ENCODE data around the gene EVX1.

EVX1 gene

DNA sequence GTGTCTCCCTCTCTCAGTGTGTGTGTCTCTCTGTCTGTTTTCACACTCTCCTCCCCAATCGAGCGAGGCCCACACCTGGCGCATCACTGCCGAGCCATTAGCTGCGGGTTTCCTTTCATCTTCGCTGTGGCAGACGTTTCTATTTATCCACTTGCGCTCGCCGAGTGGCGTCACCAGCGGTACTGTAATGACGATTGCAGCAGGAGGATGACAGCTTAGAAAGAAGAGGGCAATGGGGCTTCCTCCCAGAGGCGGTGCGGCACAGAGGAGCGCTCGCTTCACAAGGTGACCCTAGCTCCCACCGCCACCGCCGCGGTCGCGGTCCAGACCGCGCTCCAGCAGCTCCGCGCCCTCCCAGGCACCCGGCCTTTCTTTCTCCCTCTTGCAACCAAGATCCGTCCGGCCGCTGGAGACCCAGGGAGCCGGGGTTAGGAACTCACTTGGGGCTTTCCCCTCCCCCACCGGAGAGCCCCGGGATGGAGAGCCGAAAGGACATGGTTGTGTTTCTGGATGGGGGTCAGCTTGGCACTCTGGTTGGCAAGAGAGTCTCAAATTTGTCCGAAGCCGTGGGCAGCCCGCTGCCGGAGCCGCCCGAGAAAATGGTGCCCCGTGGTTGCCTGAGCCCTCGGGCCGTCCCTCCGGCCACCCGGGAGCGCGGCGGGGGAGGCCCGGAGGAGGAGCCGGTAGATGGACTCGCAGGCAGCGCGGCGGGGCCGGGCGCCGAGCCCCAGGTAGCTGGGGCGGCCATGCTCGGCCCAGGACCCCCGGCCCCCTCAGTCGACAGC, at the start of gene EVX1:
EVX1 (plus strand) TSS at position 248 of the 785 bp plus-strand sequence; CDS start at position 477, 229 bp downstream.
- Histone ChIP-seq H3K4me1 (no peaks in the 10 kb centered on the region), H3K4me3 (ENCODE audit: low read depth, low read length) (no peak within 1 kb of the TSS), H3K9ac (no peak within 1 kb of the TSS), H3K9me3 (ENCODE audit: control insufficient read depth, low read length) (no peaks in the 10 kb centered on the region), H3K27ac (no peak within 1 kb of the TSS), H3K27me3 (ENCODE audit: control insufficient read depth, insufficient read depth, low read length) (peaks cover 46% of the 10 kb centered on the region), H3K4me2 (ENCODE audit: low read length) (no peak within 1 kb of the TSS), H3K36me3 (ENCODE audit: control insufficient read depth, insufficient read depth, low read length) (no peaks in the 10 kb centered on the region), H2AFZ (no peak within 1 kb of the TSS), H3K79me2 (no peaks in the 10 kb centered on the region)
- TF ChIP-seq CTCF (IDR thresholded peaks at IDR 0.05): no peak

DNA sequence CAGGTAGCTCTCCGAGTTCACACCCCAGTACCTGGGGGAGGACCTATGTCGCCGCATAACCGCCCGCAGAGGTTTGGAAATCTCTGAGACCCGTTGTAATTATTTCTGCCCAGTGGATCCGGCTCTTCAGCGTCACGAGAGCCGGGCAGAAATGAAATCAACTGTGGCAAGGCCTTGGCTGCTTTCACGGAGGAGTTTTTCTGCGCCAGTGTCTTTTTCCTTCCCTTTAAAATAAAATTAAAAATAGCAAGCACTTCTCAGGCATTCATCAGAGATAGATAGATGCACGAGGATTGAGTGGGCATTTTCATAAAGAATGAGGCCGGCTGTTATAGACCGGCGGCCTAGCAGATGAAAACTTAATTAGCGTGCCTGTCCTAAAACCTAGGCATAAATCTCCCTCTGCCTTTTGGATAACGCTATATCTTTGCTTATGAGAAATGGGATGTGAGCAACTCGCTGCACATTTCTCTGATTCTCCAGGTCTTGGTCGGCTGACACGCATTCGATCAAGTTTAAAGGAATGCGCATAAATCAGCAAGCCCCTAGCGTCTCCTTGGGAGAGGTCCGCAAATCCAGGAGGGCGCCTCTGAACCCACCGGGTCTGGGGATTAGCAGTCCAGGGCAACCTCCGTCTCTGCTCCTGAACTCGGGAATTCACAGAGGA, 49.1 kb upstream of the EVX1 start:
- Histone ChIP-seq H3K4me2 (ENCODE audit: low read length) (no peak overlapping the region), H2AFZ (no peak overlapping the region), H3K27me3 (ENCODE audit: control insufficient read depth, insufficient read depth, low read length) (peaks cover 21% of the 10 kb centered on the region), H3K4me3 (ENCODE audit: low read depth, low read length) (no peak overlapping the region), H3K27ac (no peak overlapping the region), H3K36me3 (ENCODE audit: control insufficient read depth, insufficient read depth, low read length) (no peaks in the 10 kb centered on the region), H3K9me3 (ENCODE audit: control insufficient read depth, low read length) (no peaks in the 10 kb centered on the region), H3K4me1 (no peaks in the 10 kb centered on the region), H3K9ac (no peak overlapping the region), H3K79me2 (no peaks in the 10 kb centered on the region)
- TF ChIP-seq CTCF (IDR thresholded peaks at IDR 0.05): no peak

DNA sequence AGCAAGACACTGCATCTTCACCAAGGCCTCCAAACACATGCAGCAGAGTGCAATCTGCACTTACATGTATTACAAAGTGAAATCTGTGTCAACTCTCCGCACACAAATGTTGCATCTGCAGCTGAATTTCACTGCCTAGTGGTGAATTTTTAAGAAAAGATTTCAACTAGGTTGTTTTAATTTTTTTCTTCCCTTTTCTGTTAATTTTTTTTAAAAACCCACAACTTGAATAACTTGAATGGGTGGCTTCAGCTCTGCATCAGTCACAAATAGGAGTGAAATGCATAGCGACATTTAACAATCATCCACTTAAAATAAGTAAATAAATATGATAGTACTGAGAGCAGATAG, 48.6 kb upstream of the EVX1 start:
- H3K27me3 ChIP-seq (ENCODE audit: control insufficient read depth, insufficient read depth, low read length): peaks cover 18% of the 10 kb centered on the region
- H3K4me1 ChIP-seq: no peaks in the 10 kb centered on the region
- no peaks in the 10 kb centered on the region for H3K79me2 ChIP-seq
- no peak overlapping the region for H3K27ac ChIP-seq
- H2AFZ ChIP-seq: no peak overlapping the region
- no peaks in the 10 kb centered on the region for H3K36me3 ChIP-seq (ENCODE audit: control insufficient read depth, insufficient read depth, low read length)
- no peak overlapping the region for H3K4me3 ChIP-seq (ENCODE audit: low read depth, low read length)
- H3K9me3 ChIP-seq (ENCODE audit: control insufficient read depth, low read length): no peaks in the 10 kb centered on the region
- TF ChIP-seq CTCF (IDR thresholded peaks at IDR 0.05): no peak
- no peak overlapping the region for H3K4me2 ChIP-seq (ENCODE audit: low read length)
- H3K9ac ChIP-seq: no peak overlapping the region

- H3K4me1 ChIP-seq: no peaks in the 10 kb centered on the region
- no peak overlapping the region for H3K4me2 ChIP-seq (ENCODE audit: low read length)
- peaks cover 18% of the 10 kb centered on the region for H3K27me3 ChIP-seq (ENCODE audit: control insufficient read depth, insufficient read depth, low read length)
- H3K4me3 ChIP-seq (ENCODE audit: low read depth, low read length): no peak overlapping the region
- TF ChIP-seq CTCF (IDR thresholded peaks at IDR 0.05): no peak
- H3K9ac ChIP-seq: no peak overlapping the region
- H2AFZ ChIP-seq: no peak overlapping the region
- H3K36me3 ChIP-seq (ENCODE audit: control insufficient read depth, insufficient read depth, low read length): no peaks in the 10 kb centered on the region
- no peaks in the 10 kb centered on the region for H3K79me2 ChIP-seq
- H3K9me3 ChIP-seq (ENCODE audit: control insufficient read depth, low read length): no peaks in the 10 kb centered on the region
- no peak overlapping the region for H3K27ac ChIP-seq
Observed at GRCh38 chr7:27194686-27195379, 47.8 kb upstream of the EVX1 start.
